Osteoblast (primary cell): ENCODE results near the gene NT5E. TPM values are rescaled to one million over a fixed set of nuclear protein-coding genes. Genes with fewer than 3 reads are reported as not detected.

ENCODE experiments used
- DNase-seq: peaks from one replicate; pipeline ENCODE4 v3.0.0; 2011; ENCODE audit warnings: low spot score, mixed read lengths; ENCODE audit not compliant: insufficient read length; ENCODE audit errors: missing footprints
- H2AFZ ChIP-seq: 2 replicates; pipeline ENCODE4 v1.6.0; 2011; ENCODE audit warnings: mild to moderate bottlenecking, low read length
- H3K27ac ChIP-seq: 2 replicates; pipeline ENCODE4 v1.5.1; 2011; ENCODE audit warnings: mild to moderate bottlenecking, low read depth, low read length, moderate library complexity
- H3K27me3 ChIP-seq: 2 replicates; pipeline ENCODE4 v1.6.0; 2012; ENCODE audit warnings: mild to moderate bottlenecking, control low read depth, inconsistent platforms, low read length, moderate library complexity; ENCODE audit not compliant: insufficient read depth
- H3K36me3 ChIP-seq: 2 replicates; pipeline ENCODE4 v1.5.1; 2011; ENCODE audit warnings: mild to moderate bottlenecking, low read length, control low read depth, moderate library complexity; ENCODE audit not compliant: insufficient read depth
- H3K4me1 ChIP-seq: 2 replicates; pipeline ENCODE4 v1.5.1; 2011; ENCODE audit warnings: mild to moderate bottlenecking, low read length, control low read depth, moderate library complexity; ENCODE audit not compliant: insufficient read depth
- H3K4me2 ChIP-seq: 2 replicates; pipeline ENCODE4 v1.6.0; 2011; ENCODE audit warnings: mild to moderate bottlenecking, low read length; ENCODE audit not compliant: insufficient read depth
- H3K4me3 ChIP-seq: fragments of 200-600 bp; sonication (generic); 3 replicates; pipeline ENCODE4 v1.5.1; 2012; ENCODE audit warnings: mild to moderate bottlenecking, low read length, inconsistent platforms; ENCODE audit not compliant: insufficient read depth
- H3K79me2 ChIP-seq: 2 replicates; pipeline ENCODE4 v1.6.0; 2012; ENCODE audit warnings: mild to moderate bottlenecking, low read length, control low read depth, inconsistent platforms; ENCODE audit not compliant: insufficient read depth
- H3K9me3 ChIP-seq: 2 replicates; pipeline ENCODE4 v1.5.1; 2011; ENCODE audit warnings: low read depth, low read length, control low read depth
- H4K20me1 ChIP-seq: 2 replicates; pipeline ENCODE4 v1.6.0; 2012; ENCODE audit warnings: mild to moderate bottlenecking, low read length, control low read depth; ENCODE audit not compliant: insufficient read depth
- CTCF ChIP-seq: IDR thresholded peaks from 2 replicates; pipeline ENCODE4 v1.5.1; 2011; ENCODE audit warnings: mild to moderate bottlenecking, low read depth, low read length, moderate library complexity; ENCODE audit errors: extremely low read depth
- total RNA-seq: library from RNA; depleted of rRNA; stranded (reverse); fragments of >200 nt; gene quantifications from 2 replicates; pipeline ENCODE4 v1.2.3, GENCODE V29; 2012

The NT5E gene
- total RNA-seq, 1 donor, result 219 TPM

DNA sequence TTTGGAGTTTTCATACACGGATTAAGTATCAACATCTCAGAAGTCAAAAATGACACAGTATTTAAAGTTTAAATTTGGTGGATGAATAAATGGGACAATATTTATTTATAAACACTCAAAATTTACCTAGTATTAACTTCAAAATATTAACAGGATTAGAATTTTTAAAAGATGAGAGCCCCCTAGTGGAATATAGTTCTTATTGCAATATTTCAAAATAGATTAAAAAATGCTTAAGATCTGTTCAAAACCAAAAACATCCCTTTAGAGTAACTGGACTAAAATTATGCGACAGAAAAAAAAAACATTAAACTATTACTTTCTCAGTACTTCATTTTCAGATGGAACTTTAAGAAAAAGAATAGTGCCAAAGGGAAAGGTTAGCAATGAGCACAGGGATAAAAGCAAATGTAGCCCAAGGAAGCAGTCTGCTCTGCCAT is 87.2 kb downstream of the NT5E start:
- H3K27me3 ChIP-seq, result no peaks in the 10 kb centered on the region
- H3K9me3 ChIP-seq, result no peaks in the 10 kb centered on the region
- H3K4me3 ChIP-seq, result no peak overlapping the region
- H3K4me2 ChIP-seq, result no peak overlapping the region
- H3K36me3 ChIP-seq, result peaks cover 20% of the 10 kb centered on the region
- DNase-seq, result no peak
- no peak overlapping the region for H3K27ac ChIP-seq
- no peaks in the 10 kb centered on the region for H3K79me2 ChIP-seq
- H4K20me1 ChIP-seq, result no peaks in the 10 kb centered on the region
- H2AFZ ChIP-seq, result no peak overlapping the region
- TF ChIP-seq CTCF, result peak; percentile 60
- H3K4me1 ChIP-seq, result no peaks in the 10 kb centered on the region

DNA sequence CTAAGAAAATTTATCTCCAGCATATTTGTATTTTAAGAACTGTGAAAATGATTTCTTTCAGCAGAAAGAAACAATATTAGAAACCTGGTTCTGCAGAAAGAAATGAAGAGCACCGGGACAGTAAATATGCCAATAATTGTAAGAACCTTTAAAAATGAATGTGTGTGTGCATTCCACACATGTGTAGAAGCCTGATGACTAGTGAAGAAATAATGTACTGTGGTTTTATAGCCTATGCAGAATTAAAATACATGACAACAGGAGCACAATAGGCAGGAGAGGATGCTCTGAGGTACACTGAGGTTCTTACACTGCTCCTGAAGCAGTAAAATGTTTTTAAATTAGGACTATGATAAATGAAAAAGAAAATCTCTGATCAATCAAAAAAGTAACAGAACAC is 94.9 kb downstream of the NT5E start:
- no peaks in the 10 kb centered on the region for H3K79me2 ChIP-seq
- H2AFZ ChIP-seq, result no peak overlapping the region
- H3K4me3 ChIP-seq, result no peak overlapping the region
- no peak for DNase-seq
- TF ChIP-seq CTCF, result no peak
- H3K27ac ChIP-seq, result no peak overlapping the region
- H3K9me3 ChIP-seq, result no peaks in the 10 kb centered on the region
- H3K4me1 ChIP-seq, result peaks cover 8% of the 10 kb centered on the region
- no peak overlapping the region for H3K4me2 ChIP-seq
- H4K20me1 ChIP-seq, result no peaks in the 10 kb centered on the region
- peaks cover 21% of the 10 kb centered on the region for H3K36me3 ChIP-seq
- H3K27me3 ChIP-seq, result no peaks in the 10 kb centered on the region

Other genes with a start within 250 kb of the NT5E start
- 117 and 146 TPM in 2 replicates for gene SNX14, start 143.8 kb downstream of the NT5E start, total RNA-seq
- 59.4 and 59.8 TPM in 2 replicates for gene SYNCRIP, start 192.8 kb downstream of the NT5E start, total RNA-seq